ENCODE results near the gene TOB2.
"Not testable (repeated sequence)": the region's sequence is repeated elsewhere in the genome, so short reads cannot be mapped to it uniquely, and the experiment has no call there.

Gene TOB2

GRCh38 chr22:41479671-41480396 is 33.2 kb upstream of the TOB2 start:
- no peaks in the 10 kb centered on the region for H3K27me3 ChIP-seq (ENCODE audit: low read depth, low read length)
- H3K27ac ChIP-seq (ENCODE audit: low read length): peak overlapping the region; percentile 70
- peak overlapping the region in 1 of 2 donors; percentile 1 for H3K4me3 ChIP-seq (ENCODE audit: low read depth in 1 of 2, low read length in 2 of 2)
- H3K4me1 ChIP-seq (ENCODE audit: control insufficient read depth in 1 of 2, insufficient read depth in 2 of 2, low read length in 2 of 2): peaks cover 21 to 47% of the 10 kb centered on the region in 2 donors
- peaks cover 3 to 9% of the 10 kb centered on the region in 2 donors for H3K36me3 ChIP-seq (ENCODE audit: control insufficient read depth in 1 of 2, insufficient read depth in 2 of 2, low read length in 2 of 2)
- no peaks in the 10 kb centered on the region for H3K9me3 ChIP-seq (ENCODE audit: control insufficient read depth in 1 of 2, low read length in 2 of 2)

DNA sequence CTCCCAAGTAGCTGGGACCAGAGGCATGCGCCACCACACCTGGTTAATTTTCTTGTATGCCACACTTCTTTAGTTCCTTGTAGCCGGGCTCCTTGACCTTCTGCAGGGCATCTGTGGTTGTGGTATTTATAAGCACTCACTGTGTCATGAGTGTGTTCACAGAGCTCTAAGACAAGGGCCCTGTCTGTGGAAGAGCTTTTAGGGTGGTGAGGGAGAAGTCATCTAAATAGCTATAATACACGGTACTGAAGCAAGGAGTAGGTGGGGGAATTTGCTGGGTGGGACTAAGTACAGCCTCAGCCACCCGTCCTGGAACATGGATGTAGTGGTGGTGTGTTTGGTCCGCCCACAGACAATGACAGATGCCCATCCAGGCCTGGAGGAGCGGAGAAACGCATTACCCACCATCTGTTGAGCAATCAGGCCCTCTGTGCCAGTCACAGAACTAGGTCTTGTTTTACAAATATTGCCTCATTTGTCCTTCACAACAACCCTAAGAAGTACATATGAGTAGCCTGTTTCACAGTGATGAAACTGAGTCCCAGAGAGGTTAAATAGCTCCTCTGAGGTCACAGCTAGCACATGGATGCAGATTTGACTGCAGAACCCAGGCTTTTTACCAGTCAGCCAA is 32.4 kb upstream of the TOB2 start:
- H3K36me3 ChIP-seq (ENCODE audit: control insufficient read depth in 1 of 2, insufficient read depth in 2 of 2, low read length in 2 of 2): peaks cover 3 to 9% of the 10 kb centered on the region in 2 donors
- no peak overlapping the region for H3K4me3 ChIP-seq (ENCODE audit: low read depth in 1 of 2, low read length in 2 of 2)
- peaks cover 21 to 47% of the 10 kb centered on the region in 2 donors for H3K4me1 ChIP-seq (ENCODE audit: control insufficient read depth in 1 of 2, insufficient read depth in 2 of 2, low read length in 2 of 2)
- peak overlapping the region; percentile 70 for H3K27ac ChIP-seq (ENCODE audit: low read length)
- no peaks in the 10 kb centered on the region for H3K27me3 ChIP-seq (ENCODE audit: low read depth, low read length)
- no peaks in the 10 kb centered on the region for H3K9me3 ChIP-seq (ENCODE audit: control insufficient read depth in 1 of 2, low read length in 2 of 2)

DNA sequence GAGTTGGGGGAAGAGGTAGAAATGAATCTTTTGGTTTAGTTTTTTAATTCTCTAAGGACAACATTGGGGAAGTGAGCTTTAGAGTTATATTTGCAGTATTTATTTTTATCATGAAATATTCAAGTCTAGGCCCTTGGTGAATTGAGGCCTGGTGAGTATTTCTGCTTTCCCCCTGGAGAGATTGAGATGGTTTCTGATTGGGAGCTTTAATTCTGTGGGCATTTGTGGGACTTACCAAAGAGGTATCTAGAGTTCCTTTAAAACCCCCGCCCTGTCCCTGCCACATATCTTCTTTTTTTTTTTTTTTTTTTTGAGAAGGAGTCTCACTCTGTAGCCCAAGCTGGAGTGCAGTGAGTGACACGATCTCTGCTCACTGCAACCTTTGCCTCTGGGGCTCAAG is 31.9 kb upstream of the TOB2 start:
- Histone ChIP-seq H3K27ac (ENCODE audit: low read length) (no peak overlapping the region), H3K4me3 (ENCODE audit: low read depth in 1 of 2, low read length in 2 of 2) (no peak overlapping the region), H3K36me3 (ENCODE audit: control insufficient read depth in 1 of 2, insufficient read depth in 2 of 2, low read length in 2 of 2) (peaks cover 3 to 9% of the 10 kb centered on the region in 2 donors), H3K4me1 (ENCODE audit: control insufficient read depth in 1 of 2, insufficient read depth in 2 of 2, low read length in 2 of 2) (peaks cover 21 to 51% of the 10 kb centered on the region in 2 donors), H3K27me3 (ENCODE audit: low read depth, low read length) (no peaks in the 10 kb centered on the region), H3K9me3 (ENCODE audit: control insufficient read depth in 1 of 2, low read length in 2 of 2) (no peaks in the 10 kb centered on the region)

DNA sequence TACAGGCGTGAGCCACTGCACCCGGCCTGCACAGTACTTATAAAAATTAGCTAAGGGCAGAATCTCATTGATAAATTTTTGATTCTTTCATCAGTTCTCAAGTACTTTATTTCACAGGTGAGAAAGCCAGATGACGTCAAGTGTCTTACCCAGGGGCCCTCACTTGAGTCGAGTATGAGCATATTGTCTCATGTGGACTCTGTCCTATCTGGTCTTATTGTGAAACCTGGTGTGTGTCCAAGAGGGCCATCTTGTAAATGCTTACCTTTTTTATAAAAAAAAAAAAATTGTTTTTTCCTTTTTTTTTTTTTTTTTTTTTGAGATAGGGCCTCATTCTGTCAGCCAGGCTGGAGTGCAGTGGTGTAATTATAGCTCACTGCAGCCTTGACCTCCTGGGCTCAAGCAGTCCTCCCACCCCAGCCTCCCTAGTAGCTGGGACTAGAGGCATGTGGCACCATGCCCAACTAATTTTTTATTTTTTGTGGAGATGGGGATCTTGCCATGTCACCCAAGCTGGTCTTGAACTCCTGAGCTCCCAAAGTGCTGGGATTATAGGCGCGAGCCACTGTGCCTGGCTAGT is 28.4 kb upstream of the TOB2 start:
- Histone ChIP-seq H3K36me3 (ENCODE audit: control insufficient read depth in 1 of 2, insufficient read depth in 2 of 2, low read length in 2 of 2) (peaks cover 7 to 16% of the 10 kb centered on the region in 2 donors), H3K27me3 (ENCODE audit: low read depth, low read length) (no peaks in the 10 kb centered on the region), H3K27ac (ENCODE audit: low read length) (no peak overlapping the region), H3K4me1 (ENCODE audit: control insufficient read depth in 1 of 2, insufficient read depth in 2 of 2, low read length in 2 of 2) (peaks cover under 1 to 39% of the 10 kb centered on the region in 2 donors), H3K4me3 (ENCODE audit: low read depth in 1 of 2, low read length in 2 of 2) (no peak overlapping the region), H3K9me3 (ENCODE audit: control insufficient read depth in 1 of 2, low read length in 2 of 2) (no peaks in the 10 kb centered on the region)

GRCh38 chr22:41471568-41471967 is 25.0 kb upstream of the TOB2 start:
- peaks cover 9 to 49% of the 10 kb centered on the region in 2 donors for H3K4me1 ChIP-seq (ENCODE audit: control insufficient read depth in 1 of 2, insufficient read depth in 2 of 2, low read length in 2 of 2)
- H3K4me3 ChIP-seq (ENCODE audit: low read depth in 1 of 2, low read length in 2 of 2): no peak overlapping the region

DNA sequence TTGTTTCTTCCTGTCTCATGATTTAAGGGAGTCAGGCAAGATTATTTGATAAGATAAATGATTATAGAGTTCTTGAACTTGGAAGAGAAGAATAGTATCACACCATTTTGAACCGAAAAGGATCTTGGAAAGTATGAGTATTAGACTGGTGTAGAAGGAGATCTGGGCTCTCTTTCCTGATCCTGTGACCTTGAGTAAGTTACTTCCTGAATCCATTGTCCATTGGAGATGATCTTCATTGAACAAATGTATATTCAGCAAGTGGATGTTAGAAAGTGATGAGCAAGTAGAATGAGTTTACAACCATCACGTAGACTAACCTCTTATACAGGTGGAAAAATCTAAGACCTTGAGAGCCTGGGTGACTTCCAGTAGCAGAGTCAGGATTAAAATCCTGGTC is 24.3 kb upstream of the TOB2 start:
- H3K4me1 ChIP-seq (ENCODE audit: control insufficient read depth in 1 of 2, insufficient read depth in 2 of 2, low read length in 2 of 2): peaks cover 9 to 49% of the 10 kb centered on the region in 2 donors
- peak overlapping the region; percentile 12 for H3K27ac ChIP-seq (ENCODE audit: low read length)
- H3K4me3 ChIP-seq (ENCODE audit: low read depth in 1 of 2, low read length in 2 of 2): no peak overlapping the region

More at GRCh38 chr22:41471568-41471967, 25.0 kb upstream of the TOB2 start:
- Histone ChIP-seq H3K9me3 (ENCODE audit: control insufficient read depth in 1 of 2, low read length in 2 of 2) (no peaks in the 10 kb centered on the region), H3K36me3 (ENCODE audit: control insufficient read depth in 1 of 2, insufficient read depth in 2 of 2, low read length in 2 of 2) (peaks cover 15 to 18% of the 10 kb centered on the region in 2 donors), H3K27ac (ENCODE audit: low read length) (peak overlapping the region; percentile 12), H3K27me3 (ENCODE audit: low read depth, low read length) (no peaks in the 10 kb centered on the region)

DNA sequence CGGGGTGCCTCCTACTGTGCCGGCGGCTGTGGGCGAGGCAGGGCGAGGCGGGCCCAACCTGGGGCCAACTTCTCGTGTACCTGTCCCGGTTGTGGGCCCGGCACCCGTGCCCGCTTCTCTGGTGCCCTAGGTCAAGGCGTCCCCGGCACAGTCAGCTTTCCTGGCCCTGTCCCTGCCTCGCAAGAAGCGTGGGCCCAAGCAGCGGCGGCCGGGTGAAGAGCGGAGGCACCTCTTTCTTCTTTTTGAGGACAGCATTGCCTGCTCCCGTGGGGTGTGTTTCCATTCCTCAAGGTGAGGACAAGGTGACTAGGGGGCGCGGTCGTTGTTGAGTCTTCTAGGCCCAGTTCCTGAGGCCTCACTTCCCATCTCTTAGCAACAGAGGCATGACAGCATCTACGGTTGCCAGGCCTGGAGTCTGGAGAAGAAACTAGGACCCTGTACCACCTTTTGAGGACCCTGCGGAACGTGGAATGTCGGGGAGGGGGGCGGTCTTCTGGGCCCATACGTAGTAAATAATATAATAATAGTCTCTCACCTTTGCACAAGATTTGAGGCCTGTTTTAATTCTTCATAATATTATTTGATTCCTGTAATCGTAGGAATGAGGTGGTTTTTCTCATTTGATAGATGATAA is 22.7 kb upstream of the TOB2 start:
- H3K4me1 ChIP-seq (ENCODE audit: control insufficient read depth in 1 of 2, insufficient read depth in 2 of 2, low read length in 2 of 2): peaks cover 9 to 49% of the 10 kb centered on the region in 2 donors
- peak overlapping the region; percentile 98 for H3K27ac ChIP-seq (ENCODE audit: low read length)
- no peaks in the 10 kb centered on the region for H3K9me3 ChIP-seq (ENCODE audit: control insufficient read depth in 1 of 2, low read length in 2 of 2)
- no peaks in the 10 kb centered on the region for H3K27me3 ChIP-seq (ENCODE audit: low read depth, low read length)
- peak overlapping the region; percentile 83 to 100 for H3K4me3 ChIP-seq (ENCODE audit: low read depth in 1 of 2, low read length in 2 of 2)
- H3K36me3 ChIP-seq (ENCODE audit: control insufficient read depth in 1 of 2, insufficient read depth in 2 of 2, low read length in 2 of 2): peaks cover 27 to 38% of the 10 kb centered on the region in 2 donors

More for the DNA sequence above, 24.3 kb upstream of the TOB2 start:
- Histone ChIP-seq H3K27me3 (ENCODE audit: low read depth, low read length) (no peaks in the 10 kb centered on the region), H3K9me3 (ENCODE audit: control insufficient read depth in 1 of 2, low read length in 2 of 2) (no peaks in the 10 kb centered on the region), H3K36me3 (ENCODE audit: control insufficient read depth in 1 of 2, insufficient read depth in 2 of 2, low read length in 2 of 2) (peaks cover 15 to 25% of the 10 kb centered on the region in 2 donors)

- peak within 1 kb of the TSS; percentile 83 to 100 for H3K4me3 ChIP-seq (ENCODE audit: low read depth in 1 of 2, low read length in 2 of 2)
- peak within 1 kb of the TSS; percentile 98 for H3K27ac ChIP-seq (ENCODE audit: low read length)
- no peaks in the 10 kb centered on the region for H3K27me3 ChIP-seq (ENCODE audit: low read depth, low read length)
- no peaks in the 10 kb centered on the region for H3K9me3 ChIP-seq (ENCODE audit: control insufficient read depth in 1 of 2, low read length in 2 of 2)
- peaks cover 9 to 45% of the 10 kb centered on the region in 2 donors for H3K4me1 ChIP-seq (ENCODE audit: control insufficient read depth in 1 of 2, insufficient read depth in 2 of 2, low read length in 2 of 2)
- peaks cover 33 to 45% of the 10 kb centered on the region in 2 donors for H3K36me3 ChIP-seq (ENCODE audit: control insufficient read depth in 1 of 2, insufficient read depth in 2 of 2, low read length in 2 of 2)
These were observed 22.0 kb upstream of the TOB2 start, which contains the start of the genes ACO2 and PHF5A for GRCh38 chr22:41468381-41469217. Gene ACO2 (plus strand): TSS chr22:41469117. CDS start chr22:41469147, 30 bp downstream. Gene PHF5A (minus strand): TSS chr22:41468692. CDS start chr22:41468653, 39 bp downstream.

- Histone ChIP-seq H3K27me3 (ENCODE audit: low read depth, low read length) (no peaks in the 10 kb centered on the region), H3K4me3 (ENCODE audit: low read depth in 1 of 2, low read length in 2 of 2) (no peak overlapping the region), H3K27ac (ENCODE audit: low read length) (no peak overlapping the region), H3K36me3 (ENCODE audit: control insufficient read depth in 1 of 2, insufficient read depth in 2 of 2, low read length in 2 of 2) (peaks cover 39 to 62% of the 10 kb centered on the region in 2 donors), H3K4me1 (ENCODE audit: control insufficient read depth in 1 of 2, insufficient read depth in 2 of 2, low read length in 2 of 2) (peaks cover 0 to 6% of the 10 kb centered on the region in 2 donors), H3K9me3 (ENCODE audit: control insufficient read depth in 1 of 2, low read length in 2 of 2) (no peaks in the 10 kb centered on the region)
These were observed 15.3 kb upstream of the TOB2 start for GRCh38 chr22:41461901-41462300.

DNA sequence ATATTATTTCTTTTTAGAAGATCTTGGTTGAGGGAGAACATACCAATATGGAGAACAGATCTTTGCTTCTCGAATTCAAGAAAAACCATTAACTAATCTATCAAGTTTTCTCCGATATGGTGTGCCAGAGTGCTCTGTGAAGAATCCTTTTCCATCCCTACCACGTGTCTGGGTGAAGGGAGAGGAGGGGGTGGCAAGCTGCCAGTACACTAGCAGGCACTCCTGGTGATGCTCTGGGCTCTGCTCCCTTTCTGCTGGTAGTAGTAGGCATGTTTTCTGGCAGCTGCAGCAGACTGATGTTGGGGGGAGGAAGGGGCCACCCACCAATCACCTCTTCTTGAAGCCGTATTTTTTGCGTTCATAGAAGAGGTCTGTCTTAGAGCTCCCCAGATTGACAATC is 13.5 kb upstream of the TOB2 start:
- not testable (repeated sequence) for H3K27me3 ChIP-seq (ENCODE audit: low read depth, low read length); H3K4me1 ChIP-seq (ENCODE audit: control insufficient read depth in 1 of 2, insufficient read depth in 2 of 2, low read length in 2 of 2); H3K4me3 ChIP-seq (ENCODE audit: low read depth in 1 of 2, low read length in 2 of 2); H3K9me3 ChIP-seq (ENCODE audit: control insufficient read depth in 1 of 2, low read length in 2 of 2); H3K27ac ChIP-seq (ENCODE audit: low read length)
- H3K36me3 ChIP-seq (ENCODE audit: control insufficient read depth in 1 of 2, insufficient read depth in 2 of 2, low read length in 2 of 2): peaks cover 34 to 47% of the 10 kb centered on the region in 2 donors

All from muscle layer of duodenum (tissue), 2 donors.